Testis (tissue), 3 donors: ENCODE results near the gene AKIRIN1. TPM values are rescaled to one million over a fixed set of nuclear protein-coding genes. Genes with fewer than 3 reads are reported as not detected.
A peak's percentile ranks its signal among the peaks of the same experiment; 100 is the strongest.

Experiments
- DNase-seq: peaks from one replicate; pipeline ENCODE4 v3.0.0-alpha.2; 2019
- H3K27ac ChIP-seq, 2 donors: fragments of 200-600 bp; sonication (generic); one replicate each; pipeline ENCODE4 v1.5.1; 2019
- H3K27me3 ChIP-seq: fragments of 200-600 bp; sonication (generic); one replicate; pipeline ENCODE4 v1.5.1; 2019
- H3K36me3 ChIP-seq: fragments of 200-600 bp; sonication (generic); one replicate; pipeline ENCODE4 v1.5.1; 2017; ENCODE audit warnings: low read depth; ENCODE audit errors: missing control alignments
- H3K4me1 ChIP-seq: fragments of 200-600 bp; sonication (generic); one replicate; pipeline ENCODE4 v1.5.1; 2019
- H3K4me3 ChIP-seq, 2 donors: fragments of 200-600 bp; sonication (generic); one replicate each; pipeline ENCODE4 v1.5.1; 2017 to 2019
- H3K9me3 ChIP-seq: fragments of 200-600 bp; sonication (generic); one replicate; pipeline ENCODE4 v1.5.1; 2017
- CTCF ChIP-seq, 3 experiments: fragments of 450-650 bp in 2 of 3; fragments of 200-600 bp in 1 of 3; sonication (generic) in 1 of 3; IDR thresholded peaks; one replicate each; pipeline ENCODE4 v1.5.1; 2016 to 2019; ENCODE audit warnings: antibody characterized with exemption in 3 of 3, mild to moderate bottlenecking in 2 of 3, moderate library complexity in 1 of 3
- POLR2A ChIP-seq: fragments of 450-650 bp; IDR thresholded peaks from one replicate; pipeline ENCODE4 v1.6.1; 2017; ENCODE audit warnings: antibody characterized with exemption, mild to moderate bottlenecking, moderate library complexity
- WGBS, 2 donors: methylation state at CpG; one replicate each; pipeline ENCODE4 v1.1.5; 2018; 5-methylcytosine and 5-hydroxymethylcytosine counted together
- intact Hi-C: fragments of 100-400 bp; cut with DNase I; formaldehyde crosslinking; loops from one replicate; pipeline ENCODE4 v1.15.1; 2023; ENCODE audit warnings: low total_unique reads
- polyA plus RNA-seq: library from polyadenylated mRNA; stranded (reverse); fragments of 350-450 nt; fragmentation: Illumina TruSeq; extraction: RNeasy Lipid Tissue Mini Kit (QIAGEN cat#74804); gene quantifications from one replicate; pipeline ENCODE4 v1.2.3, GENCODE V29; 2014; ENCODE audit warnings: low read depth, low replicate concordance; ENCODE audit not compliant: insufficient read depth
- total RNA-seq, 2 donors: library from RNA; depleted of rRNA; stranded (reverse); fragments of >200 nt; gene quantifications; one replicate each; pipeline ENCODE4 v1.2.3, GENCODE V29; 2016

Gene AKIRIN1
- total and polyA plus RNA-seq, 3 donors from 2014 or later, result 134 to 169 (median 138) TPM

DNA sequence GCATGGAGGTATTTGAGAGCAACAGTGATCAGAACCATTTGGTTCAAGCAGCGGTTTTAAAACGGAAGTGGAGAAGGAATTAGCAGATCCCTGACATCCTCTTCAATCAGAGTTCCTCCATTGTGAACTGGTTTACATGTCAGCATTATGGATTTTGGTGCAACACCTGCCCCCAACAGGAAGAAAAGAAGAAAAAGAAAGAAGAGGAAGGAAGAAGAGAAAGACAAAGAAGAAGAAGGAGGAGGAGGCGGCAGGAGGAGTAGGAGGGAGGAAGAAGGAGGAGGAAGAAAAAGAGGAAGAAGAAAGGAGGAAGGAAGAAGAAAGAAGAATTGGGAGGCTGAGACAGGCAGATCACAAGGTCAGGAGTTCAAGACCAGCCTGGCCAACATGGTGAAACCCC, 52.4 kb downstream of the AKIRIN1 start:
- intact Hi-C loops, result no loop called here
- no peaks in the 10 kb centered on the region for H3K27me3 ChIP-seq
- H3K4me1 ChIP-seq, result peaks cover 19% of the 10 kb centered on the region
- TF ChIP-seq POLR2A (no peak), CTCF (IDR thresholded peaks at IDR 0.05) (no peak)
- H3K9me3 ChIP-seq, result no peaks in the 10 kb centered on the region
- 77 to 92% methylated on average over 3 of the region's 3 CpGs for WGBS, 2 donors
- no peak overlapping the region for H3K4me3 ChIP-seq
- no peak overlapping the region for H3K27ac ChIP-seq
- DNase-seq, result no peak
- H3K36me3 ChIP-seq, result no peaks in the 10 kb centered on the region

GRCh38 chr1:39044762-39045161, 53.7 kb downstream of the AKIRIN1 start:
- Histone ChIP-seq H3K4me3 (no peak overlapping the region), H3K36me3 (no peaks in the 10 kb centered on the region), H3K27me3 (no peaks in the 10 kb centered on the region), H3K4me1 (peaks cover 19% of the 10 kb centered on the region), H3K9me3 (no peaks in the 10 kb centered on the region), H3K27ac (no peak overlapping the region)
- DNase-seq, result no peak
- 83 to 91% methylated on average over 1 of the region's 1 CpG for WGBS, 2 donors
- intact Hi-C loops, result no loop called here
- no peak for TF ChIP-seq POLR2A
- no peak for TF ChIP-seq CTCF (IDR thresholded peaks at IDR 0.05)

- no peak for TF ChIP-seq POLR2A
- no peak for TF ChIP-seq CTCF (IDR thresholded peaks at IDR 0.05)
- intact Hi-C loops, result no loop called here
- no peak for DNase-seq
- Histone ChIP-seq H3K27me3 (no peaks in the 10 kb centered on the region), H3K4me3 (no peak overlapping the region), H3K9me3 (no peaks in the 10 kb centered on the region), H3K4me1 (peaks cover 19% of the 10 kb centered on the region), H3K36me3 (no peaks in the 10 kb centered on the region), H3K27ac (no peak overlapping the region)
- WGBS, 2 donors, result 82 to 92% methylated on average over 8 of the region's 8 CpGs
These were observed 54.2 kb downstream of the AKIRIN1 start for GRCh38 chr1:39045231-39045630.

DNA sequence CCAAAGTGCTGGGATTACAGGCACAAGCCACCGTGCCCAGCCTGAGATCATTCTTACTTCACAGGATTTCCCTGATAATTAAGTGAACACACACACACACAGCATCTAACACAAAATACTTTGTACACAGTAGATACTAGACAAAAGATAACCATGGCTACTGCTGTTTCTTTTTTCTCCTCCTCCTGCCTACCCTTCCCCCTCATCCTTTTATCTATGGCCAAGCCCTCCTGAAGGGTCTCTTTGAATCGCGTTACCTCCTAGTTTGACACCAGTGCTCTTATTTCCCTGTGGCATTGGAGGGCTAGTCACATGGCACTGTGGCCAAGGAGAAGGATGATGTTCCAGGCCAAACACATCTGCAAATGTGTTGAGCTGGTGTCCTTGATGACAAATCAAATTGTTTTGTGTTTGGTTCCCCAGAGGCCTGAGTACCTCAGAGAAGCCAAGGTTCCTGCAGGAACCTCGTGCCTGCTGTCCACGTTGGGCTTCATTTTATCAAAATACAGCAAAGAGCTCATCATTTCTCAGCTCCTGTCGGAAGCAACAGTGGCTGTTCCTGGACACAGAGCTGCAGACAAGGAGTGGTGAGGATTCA, 55.6 kb downstream of the AKIRIN1 start:
- Histone ChIP-seq H3K36me3 (no peaks in the 10 kb centered on the region), H3K4me1 (peaks cover 19% of the 10 kb centered on the region), H3K9me3 (no peaks in the 10 kb centered on the region), H3K27me3 (no peaks in the 10 kb centered on the region), H3K4me3 (no peak overlapping the region), H3K27ac (peak overlapping the region; percentile 33 to 58)
- intact Hi-C loops, result no loop called here
- 44 to 57% methylated on average over 5 to 6 of the region's 6 CpGs for WGBS, 2 donors
- no peak for TF ChIP-seq CTCF (IDR thresholded peaks at IDR 0.05)
- no peak for TF ChIP-seq POLR2A
- peak; percentile 21 for DNase-seq
